HepG2 (cell line): Measurements from ENCODE around the gene ZCCHC8. TPM values are rescaled to one million over a fixed set of nuclear protein-coding genes. Genes with fewer than 3 reads are reported as not detected.
A peak's percentile ranks its signal among the peaks of the same experiment; 100 is the strongest.
"Not testable (repeated sequence)": the region's sequence is repeated elsewhere in the genome, so short reads cannot be mapped to it uniquely, and the experiment has no call there.

ENCODE experiments used
- ATAC-seq: fragments of 200-7000 bp; cut with Tn5 transposase; 3 replicates; pipeline ENCODE4 v1.9.1; 2020; ENCODE audit warnings: mild to moderate bottlenecking, moderate library complexity
- BruUV-seq: library from RNA; stranded (reverse); fragments of 400-500 nt; replicated peaks from 2 replicates; lab custom pipeline; 2021; lab: Mats Ljungman, UMichigan
- CTCF ChIA-PET: fragments of 300-600 bp; formaldehyde crosslinking; extraction: SDS; loops from one replicate; lab custom pipeline; 2021; ENCODE audit warnings: low total read pairs, inconsistent platforms, low intra/inter-chr PET ratio; lab: Yijun Ruan, JAX
- POLR2A ChIA-PET: fragments of 350-600 bp; sonication (Branson Sonifier 250); formaldehyde crosslinking; loops from one replicate; lab custom pipeline; 2020; ENCODE audit warnings: antibody characterized with exemption, inconsistent platforms; lab: Yijun Ruan, JAX
- DNase-seq: peaks from one replicate; pipeline ENCODE4 v3.0.0-alpha.2; 2015; ENCODE audit warnings: low spot score
- FAIRE-seq: peaks from 3 replicates; lab custom pipeline; 2011; peaks lifted over from hg19 to GRCh38; lab: Jason Lieb, UNC
- H2AFZ ChIP-seq: one replicate; pipeline ENCODE4 v1.6.1; 2011; ENCODE audit warnings: low read length, inconsistent platforms
- H3K27ac ChIP-seq: fragments of 300-600 bp; 3 replicates; pipeline ENCODE4 v1.8.0; 2011; ENCODE audit warnings: mixed run types, mild to moderate bottlenecking, mixed read lengths, low read length, inconsistent platforms; ENCODE audit not compliant: insufficient read depth; ENCODE audit errors: extremely low read length
- H3K27me3 ChIP-seq, 2 experiments: fragments of 200-600 bp in 1 of 2; 2 replicates in 1 of 2; 3 replicates in 1 of 2; pipeline versions ENCODE4 v1.6.0 to v1.8.0; 2011; ENCODE audit warnings: low read length in 2 of 2, mild to moderate bottlenecking in 2 of 2, moderate library complexity in 2 of 2, inconsistent platforms in 1 of 2; ENCODE audit not compliant: insufficient read depth in 2 of 2, control insufficient read depth in 1 of 2
- H3K36me3 ChIP-seq, 2 experiments: fragments of 200-600 bp in 1 of 2; replicated peaks in 1 of 2; 2 replicates in 1 of 2; 3 replicates in 1 of 2; pipeline versions ENCODE4 v1.5.1 to v1.8.0; 2011; ENCODE audit warnings: low read length in 2 of 2, inconsistent platforms in 1 of 2; ENCODE audit not compliant: insufficient read depth in 2 of 2, control insufficient read depth in 1 of 2
- H3K4me1 ChIP-seq: 2 replicates; pipeline ENCODE4 v1.5.1; 2012; ENCODE audit warnings: low read length, inconsistent platforms; ENCODE audit not compliant: insufficient read depth
- H3K4me2 ChIP-seq: 2 replicates; pipeline ENCODE4 v1.6.0; 2011; ENCODE audit warnings: low read depth, low read length, inconsistent platforms
- H3K4me3 ChIP-seq, 3 experiments: fragments of 200-600 bp in 1 of 3; sonication (generic), shearing (Covaris generic) in 1 of 3; replicated peaks in 1 of 3; 2 replicates each; pipeline ENCODE4 v1.5.1; 2011 to 2016; ENCODE audit warnings: low read length in 3 of 3, inconsistent platforms in 2 of 3, low read depth in 2 of 3, mild to moderate bottlenecking in 2 of 3, control low read depth in 1 of 3, mixed read lengths in 1 of 3; ENCODE audit not compliant: insufficient read depth in 1 of 3
- H3K79me2 ChIP-seq: one replicate; pipeline ENCODE4 v1.6.1; 2011; ENCODE audit warnings: low read length, inconsistent platforms; ENCODE audit not compliant: insufficient read depth
- H3K9ac ChIP-seq: 2 replicates; pipeline ENCODE4 v1.6.0; 2011; ENCODE audit warnings: mild to moderate bottlenecking, low read depth, low read length, inconsistent platforms; ENCODE audit not compliant: insufficient read depth
- H3K9me3 ChIP-seq: 2 replicates; pipeline ENCODE4 v1.5.1; 2012; ENCODE audit warnings: mild to moderate bottlenecking, low read length
- H4K20me1 ChIP-seq: 2 replicates; pipeline ENCODE4 v1.6.0; 2011; ENCODE audit warnings: inconsistent platforms, mild to moderate bottlenecking, low read length, moderate library complexity; ENCODE audit not compliant: insufficient read depth
- ATF7 ChIP-seq, 2 experiments: fragments of 450-650 bp in 1 of 2; sonication (generic) in 1 of 2; formaldehyde crosslinking in 1 of 2; IDR thresholded peaks; 2 replicates each; pipeline versions ENCODE4 v1.4.0 to v1.6.1; 2016 to 2020; ENCODE audit warnings: antibody characterized with exemption in 1 of 2, mild to moderate bottlenecking in 1 of 2, missing genetic modification reagents in 1 of 2
- CEBPB ChIP-seq: IDR thresholded peaks from 2 replicates; pipeline ENCODE4 v1.6.1; 2011; ENCODE audit warnings: low read depth, low read length, improper control_type of control experiment, borderline replicate concordance
- CEBPG ChIP-seq: IDR thresholded peaks from 2 replicates; pipeline ENCODE4 v1.6.1; 2016
- CREB1 ChIP-seq, 2 experiments: fragments of 450-650 bp in 1 of 2; IDR thresholded peaks; 2 replicates each; pipeline ENCODE4 v1.6.1; 2016 to 2017; ENCODE audit warnings: control low read depth in 1 of 2, mild to moderate bottlenecking in 1 of 2, missing compliant biosample characterization in 1 of 2, missing genetic modification characterization in 1 of 2
- HNF4A ChIP-seq: sonication (generic); formaldehyde crosslinking; IDR thresholded peaks from 2 replicates; pipeline ENCODE4 v1.4.0; 2020; ENCODE audit warnings: missing genetic modification reagents
- HOXA3 ChIP-seq: sonication (generic); formaldehyde crosslinking; IDR thresholded peaks from 2 replicates; pipeline ENCODE4 v1.5.0; 2020; ENCODE audit warnings: missing genetic modification reagents
- ZBTB21 ChIP-seq: sonication (generic); formaldehyde crosslinking; IDR thresholded peaks from 2 replicates; pipeline ENCODE4 v1.4.0; 2020; ENCODE audit warnings: missing genetic modification reagents
- ZHX1 ChIP-seq: sonication (generic); formaldehyde crosslinking; IDR thresholded peaks from 2 replicates; pipeline ENCODE4 v1.8.1; 2022; ENCODE audit warnings: low read depth, mild to moderate bottlenecking, missing genetic modification reagents
- ZNF12 ChIP-seq: sonication (generic); formaldehyde crosslinking; IDR thresholded peaks from 2 replicates; pipeline ENCODE4 v1.5.0; 2020; ENCODE audit warnings: missing genetic modification reagents
- ZNF441 ChIP-seq: sonication (generic); formaldehyde crosslinking; IDR thresholded peaks from 2 replicates; pipeline ENCODE4 v1.7.0; 2021; ENCODE audit warnings: missing genetic modification reagents, borderline replicate concordance
- ZNF564 ChIP-seq: sonication (generic); formaldehyde crosslinking; IDR thresholded peaks from 2 replicates; pipeline ENCODE4 v1.8.1; 2023; ENCODE audit warnings: mild to moderate bottlenecking, missing genetic modification reagents
- ZNF652 ChIP-seq: IDR thresholded peaks from 2 replicates; pipeline ENCODE4 v1.6.1; 2016; ENCODE audit warnings: low read depth, borderline replicate concordance
- WGBS: methylation state at CpG from one replicate; pipeline ENCODE4 v1.1.6; 2017; ENCODE audit warnings: low lambda C conversion rate; 5-methylcytosine and 5-hydroxymethylcytosine counted together
- in situ Hi-C: cut with HindIII; loops from 2 replicates; pipeline ENCODE4 v1.10.0; 2017; ENCODE audit warnings: low pct_unique_long_range_greater_than_20kb; ENCODE audit not compliant: extremely low pct_ligation_motif_present
- intact Hi-C: fragments of 100-400 bp; cut with micrococcal nuclease; formaldehyde crosslinking; loops from one replicate; pipeline ENCODE4 v1.10.0; 2022; ENCODE audit not compliant: unreplicated experiment
- polyA plus RNA-seq, 8 experiments: library from polyadenylated mRNA; depleted of rRNA in 3 of 8; stranded (reverse) in 7 of 8; unstranded in 1 of 8; fragments of >200 nt; fragmentation: Illumina TruSeq in 4 of 8; extraction: Trizol in 4 of 8; gene quantifications; 2 replicates each; pipeline versions ENCODE4 v1.2.1 to v1.2.3, GENCODE V29; 2011 to 2016; ENCODE audit warnings: low read depth in 4 of 8, missing spikeins in 1 of 8, mixed read lengths in 1 of 8; ENCODE audit not compliant: insufficient read depth in 1 of 8
- total RNA-seq, 5 experiments: library from RNA; depleted of rRNA; stranded (reverse); fragments of >200 nt; fragmentation: Illumina TruSeq; extraction: Trizol; gene quantifications; 2 replicates each; pipeline ENCODE4 v1.2.3, GENCODE V29; 2016; ENCODE audit warnings: low read depth in 1 of 5

The ZCCHC8 gene
- total and polyA plus RNA-seq, 2 of the 13 experiments (the other 11 are each of a cell fraction or from before 2014, with no cell fraction given) = 18.6 to 20.9 TPM

GRCh38 chr12:122446390-122446789 is 54.3 kb downstream of the ZCCHC8 start:
- H3K27ac ChIP-seq; TF ChIP-seq ATF7 (CRISPR knock-in tag; IDR thresholded peaks at IDR 0.05): not testable (repeated sequence)
- TF ChIP-seq CEBPG (CRISPR knock-in tag) (peak; percentile 44; the same call in 1 of the 2 replicates), ZNF652 (CRISPR knock-in tag) (peak; percentile 90), ZNF441 (CRISPR knock-in tag) (peak; percentile 92), CREB1 (IDR thresholded peaks at IDR 0.05) (peak; percentile 92), CREB1 (CRISPR knock-in tag; IDR thresholded peaks at IDR 0.05) (peak; percentile 63), ZBTB21 (CRISPR knock-in tag) (peak; percentile 79; the same call in 1 of the 2 replicates), HOXA3 (CRISPR knock-in tag) (peak; percentile 21; the same call in 1 of the 2 replicates), CEBPB (peak; percentile 24; the same call in 1 of the 2 replicates), ZHX1 (CRISPR knock-in tag) (0 out of 2 replicates have a peak, but pooled peaks have one; percentile 47), ZNF12 (CRISPR knock-in tag) (peak; percentile 60), ATF7 (IDR thresholded peaks at IDR 0.05) (peak; percentile 89), ZNF564 (CRISPR knock-in tag) (peak; percentile 99), HNF4A (CRISPR knock-in tag) (0 out of 2 replicates have a peak, but pooled peaks have one; percentile 19)
- TF ChIP-seq, all 625 proteins: peak for 12; not testable (repeated sequence) for 613
- ATAC-seq = peak; percentile 52

More at GRCh38 chr12:122446390-122446789, 54.3 kb downstream of the ZCCHC8 start:
- Histone ChIP-seq H3K4me2 (peak overlapping the region; percentile 51), H3K4me1 (peaks cover 28% of the 10 kb centered on the region)
- CTCF ChIA-PET, H3K9me3 ChIP-seq, POLR2A ChIA-PET, H4K20me1 ChIP-seq, H3K36me3 ChIP-seq, H3K79me2 ChIP-seq, H3K4me3 ChIP-seq, H2AFZ ChIP-seq, intact Hi-C loops, DNase-seq, H3K27me3 ChIP-seq, H3K9ac ChIP-seq, FAIRE-seq, in situ Hi-C loops, BruUV-seq: not testable (repeated sequence)
- WGBS = 25% methylated on average over 6 of the region's 6 CpGs
